OCI-LY3 (cell line): ENCODE measurements around the gene ZFAND4.

ENCODE experiments used
- EZH2phosphoT487 ChIP-seq: fragments of 200-600 bp; shearing (Covaris generic); IDR thresholded peaks from 2 replicates; pipeline ENCODE4 v1.6.1; 2018; ENCODE audit warnings: antibody characterized with exemption, mixed run types, low read depth
- TF ChIP-seq, protein P1 (sequence below): fragments of 200-600, 300-600 bp; sonication (generic); IDR thresholded peaks from 2 replicates; pipeline ENCODE4 v1.5.1; 2014; ENCODE audit warnings: antibody characterized with exemption, low read length, low read depth

DNA sequence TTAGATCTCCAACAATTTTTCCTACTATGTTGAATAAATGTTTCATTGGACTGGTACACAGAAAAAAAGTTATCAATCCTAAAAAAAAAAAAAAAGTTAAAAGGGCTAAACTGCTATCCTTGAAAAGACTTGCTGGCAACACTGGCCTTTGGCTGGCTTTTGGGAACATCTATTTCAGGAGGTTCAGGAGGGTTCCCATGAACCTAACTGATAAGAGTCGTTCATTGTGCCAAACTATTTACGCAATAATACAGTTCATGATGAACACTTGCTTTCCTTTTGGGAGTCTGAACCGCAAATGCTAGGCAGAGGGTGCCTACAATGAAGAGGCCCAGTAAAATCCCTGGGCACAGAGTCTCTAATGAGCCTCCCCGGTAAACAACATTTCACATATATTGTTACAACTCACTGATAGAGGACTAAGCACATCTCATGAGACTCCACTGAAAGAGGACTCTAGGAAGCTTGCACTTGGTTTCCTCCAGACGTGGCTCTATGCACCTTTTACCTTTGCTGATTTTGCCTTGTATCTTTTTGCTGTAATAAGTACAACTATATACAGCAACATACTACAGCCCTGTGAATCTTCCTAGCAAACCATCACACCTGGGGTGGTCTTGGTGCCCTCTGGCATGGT lies 45.0 kb downstream of the ZFAND4 start:
- TF ChIP-seq, protein P1, sequence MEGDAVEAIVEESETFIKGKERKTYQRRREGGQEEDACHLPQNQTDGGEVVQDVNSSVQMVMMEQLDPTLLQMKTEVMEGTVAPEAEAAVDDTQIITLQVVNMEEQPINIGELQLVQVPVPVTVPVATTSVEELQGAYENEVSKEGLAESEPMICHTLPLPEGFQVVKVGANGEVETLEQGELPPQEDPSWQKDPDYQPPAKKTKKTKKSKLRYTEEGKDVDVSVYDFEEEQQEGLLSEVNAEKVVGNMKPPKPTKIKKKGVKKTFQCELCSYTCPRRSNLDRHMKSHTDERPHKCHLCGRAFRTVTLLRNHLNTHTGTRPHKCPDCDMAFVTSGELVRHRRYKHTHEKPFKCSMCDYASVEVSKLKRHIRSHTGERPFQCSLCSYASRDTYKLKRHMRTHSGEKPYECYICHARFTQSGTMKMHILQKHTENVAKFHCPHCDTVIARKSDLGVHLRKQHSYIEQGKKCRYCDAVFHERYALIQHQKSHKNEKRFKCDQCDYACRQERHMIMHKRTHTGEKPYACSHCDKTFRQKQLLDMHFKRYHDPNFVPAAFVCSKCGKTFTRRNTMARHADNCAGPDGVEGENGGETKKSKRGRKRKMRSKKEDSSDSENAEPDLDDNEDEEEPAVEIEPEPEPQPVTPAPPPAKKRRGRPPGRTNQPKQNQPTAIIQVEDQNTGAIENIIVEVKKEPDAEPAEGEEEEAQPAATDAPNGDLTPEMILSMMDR: no peak
- TF ChIP-seq EZH2phosphoT487: no peak
